ENCODE data around the gene DSEL.

Gene DSEL

GRCh38 chr18:67500522-67501205 lies 15.9 kb downstream of the DSEL start:
- DNase-seq (ENCODE audit: low read depth, low spot score), result no peak

- DNase-seq (ENCODE audit: low read depth, low spot score), result no peak
Measured at GRCh38 chr18:67496469-67496868, 20.1 kb downstream of the DSEL start.

GRCh38 chr18:67486534-67486933 lies 30.0 kb downstream of the DSEL start:
- DNase-seq (ENCODE audit: low read depth, low spot score), result no peak

- no peak for DNase-seq (ENCODE audit: low read depth, low spot score)
Measured at GRCh38 chr18:67485655-67486054, 30.9 kb downstream of the DSEL start.

GRCh38 chr18:67484458-67484857 lies 32.1 kb downstream of the DSEL start:
- no peak for DNase-seq (ENCODE audit: low read depth, low spot score)

GRCh38 chr18:67483952-67484351 lies 32.6 kb downstream of the DSEL start:
- DNase-seq (ENCODE audit: low read depth, low spot score), result no peak

GRCh38 chr18:67483237-67483636 lies 33.3 kb downstream of the DSEL start:
- DNase-seq (ENCODE audit: low read depth, low spot score), result no peak

- no peak for DNase-seq (ENCODE audit: low read depth, low spot score)
Measured at GRCh38 chr18:67478249-67478648, 38.3 kb downstream of the DSEL start.

- DNase-seq (ENCODE audit: low read depth, low spot score), result no peak
Measured at GRCh38 chr18:67477522-67477921, 39.0 kb downstream of the DSEL start.

- DNase-seq (ENCODE audit: low read depth, low spot score), result no peak
Measured at GRCh38 chr18:67476585-67476984, 39.9 kb downstream of the DSEL start.

GRCh38 chr18:67475673-67476072 lies 40.8 kb downstream of the DSEL start:
- DNase-seq (ENCODE audit: low read depth, low spot score), result no peak

GRCh38 chr18:67468038-67468437 lies 48.5 kb downstream of the DSEL start:
- DNase-seq (ENCODE audit: low read depth, low spot score), result no peak

GRCh38 chr18:67467188-67467587 lies 49.3 kb downstream of the DSEL start:
- no peak for DNase-seq (ENCODE audit: low read depth, low spot score)

- no peak for DNase-seq (ENCODE audit: low read depth, low spot score)
Measured at GRCh38 chr18:67464499-67464898, 52.0 kb downstream of the DSEL start.

- no peak for DNase-seq (ENCODE audit: low read depth, low spot score)
Measured at GRCh38 chr18:67463829-67464228, 52.7 kb downstream of the DSEL start.

GRCh38 chr18:67456711-67457110 lies 59.8 kb downstream of the DSEL start:
- DNase-seq (ENCODE audit: low read depth, low spot score), result no peak

Measured in activated naive CD8-positive, alpha-beta T cell treated with anti-CD3 and anti-CD28 coated beads, Interleukin-2, amount 50 U/mL, for 16 hours (primary cell).